GM18907 (cell line): ENCODE measurements around the gene ETNPPL.

Source experiments
- ATAC-seq: cut with Tn5 transposase; IDR thresholded peaks from one replicate; pipeline ENCODE4 v1.9.1; 2021; ENCODE audit warnings: mild to moderate bottlenecking, moderate library complexity; ENCODE audit not compliant: unreplicated experiment

The ETNPPL gene

GRCh38 chr4:108762559-108763225, at the start of gene ETNPPL:
TSS of gene ETNPPL (minus strand) at chr4:108763053. CDS start at chr4:108762898, 155 bp downstream.
- ATAC-seq: no peak

- ATAC-seq: no peak
Observed at GRCh38 chr4:108811486-108811885, 48.6 kb upstream of the ETNPPL start.

- no peak for ATAC-seq
Observed at GRCh38 chr4:108810087-108810486, 47.2 kb upstream of the ETNPPL start.

- no peak for ATAC-seq
Observed at GRCh38 chr4:108804648-108805273, 41.9 kb upstream of the ETNPPL start.

GRCh38 chr4:108799306-108799705, 36.5 kb upstream of the ETNPPL start:
- ATAC-seq: no peak

GRCh38 chr4:108796173-108796572, 33.3 kb upstream of the ETNPPL start:
- no peak for ATAC-seq

- no peak for ATAC-seq
Observed at GRCh38 chr4:108795733-108796132, 32.9 kb upstream of the ETNPPL start.

- no peak for ATAC-seq
Observed at GRCh38 chr4:108794136-108794535, 31.3 kb upstream of the ETNPPL start.

GRCh38 chr4:108793415-108793814, 30.6 kb upstream of the ETNPPL start:
- no peak for ATAC-seq

GRCh38 chr4:108788731-108789130, 25.9 kb upstream of the ETNPPL start:
- ATAC-seq: no peak

- no peak for ATAC-seq
Observed at GRCh38 chr4:108787724-108788123, 24.9 kb upstream of the ETNPPL start.

- no peak for ATAC-seq
Observed at GRCh38 chr4:108787106-108787505, 24.3 kb upstream of the ETNPPL start.

- no peak for ATAC-seq
Observed at GRCh38 chr4:108786351-108786750, 23.5 kb upstream of the ETNPPL start.

GRCh38 chr4:108783665-108784463, 21.0 kb upstream of the ETNPPL start:
- ATAC-seq: no peak

- no peak for ATAC-seq
Observed at GRCh38 chr4:108779958-108780357, 17.1 kb upstream of the ETNPPL start.

- ATAC-seq: no peak
Observed at GRCh38 chr4:108777388-108777787, 14.5 kb upstream of the ETNPPL start.

GRCh38 chr4:108775921-108776320, 13.1 kb upstream of the ETNPPL start:
- ATAC-seq: no peak

- ATAC-seq: no peak
Observed at GRCh38 chr4:108774809-108775530, 12.1 kb upstream of the ETNPPL start.

GRCh38 chr4:108772402-108772801, 9.5 kb upstream of the ETNPPL start:
- no peak for ATAC-seq

GRCh38 chr4:108766058-108766457, 3.2 kb upstream of the ETNPPL start:
- no peak for ATAC-seq

GRCh38 chr4:108763986-108764385, 1.1 kb upstream of the ETNPPL start:
- ATAC-seq: no peak
